HG03558 (cell line): ENCODE measurements around the gene CDSN.

ENCODE experiments used
- ATAC-seq: cut with Tn5 transposase; IDR thresholded peaks from one replicate; pipeline ENCODE4 v1.9.1; 2021; ENCODE audit warnings: moderate number of reproducible peaks; ENCODE audit not compliant: unreplicated experiment; ENCODE audit errors: extremely low read depth

Gene CDSN

GRCh38 chr6:31145386-31145785 is 25.1 kb upstream of the CDSN start:
- ATAC-seq: no peak

GRCh38 chr6:31144970-31145340 is 24.7 kb upstream of the CDSN start:
- ATAC-seq: no peak

- ATAC-seq: no peak
Observed at GRCh38 chr6:31144296-31144969, 24.2 kb upstream of the CDSN start.

GRCh38 chr6:31143148-31143547 is 22.9 kb upstream of the CDSN start:
- no peak for ATAC-seq

GRCh38 chr6:31142361-31142761 is 22.1 kb upstream of the CDSN start:
- no peak for ATAC-seq

GRCh38 chr6:31140643-31141042 is 20.4 kb upstream of the CDSN start:
- no peak for ATAC-seq

- no peak for ATAC-seq
Observed at GRCh38 chr6:31139599-31139998, 19.4 kb upstream of the CDSN start.

GRCh38 chr6:31138982-31139381 is 18.7 kb upstream of the CDSN start, which contains the start of gene PSORS1C2:
PSORS1C2 (minus strand) TSS chr6:31139066; CDS start chr6:31139026, 40 bp downstream.
- ATAC-seq: no peak

- no peak for ATAC-seq
Observed at GRCh38 chr6:31135710-31136109, 15.5 kb upstream of the CDSN start.

GRCh38 chr6:31132806-31133205 is 12.6 kb upstream of the CDSN start:
- ATAC-seq: no peak

- no peak for ATAC-seq
Observed at GRCh38 chr6:31131595-31131994, 11.3 kb upstream of the CDSN start.

- ATAC-seq: no peak
Observed at GRCh38 chr6:31130751-31131150, 10.5 kb upstream of the CDSN start.

- ATAC-seq: no peak
Observed at GRCh38 chr6:31129130-31129529, 8.9 kb upstream of the CDSN start.

- ATAC-seq: no peak
Observed at GRCh38 chr6:31128093-31128676, 7.9 kb upstream of the CDSN start.

GRCh38 chr6:31126396-31127175 is 6.3 kb upstream of the CDSN start:
- ATAC-seq: no peak

- no peak for ATAC-seq
Observed at GRCh38 chr6:31125586-31126363, 5.5 kb upstream of the CDSN start.

- ATAC-seq: no peak
Observed at GRCh38 chr6:31125162-31125561, 4.9 kb upstream of the CDSN start.

GRCh38 chr6:31122791-31123706 is 2.8 kb upstream of the CDSN start:
- no peak for ATAC-seq

- no peak for ATAC-seq
Observed at GRCh38 chr6:31121131-31121790, 1.0 kb upstream of the CDSN start.
